Mammary epithelial cell (primary cell): ENCODE results near the gene VAV1.

ENCODE experiments used
- EZH2 ChIP-seq: IDR thresholded peaks from 2 replicates; pipeline ENCODE4 v1.6.1; 2012; ENCODE audit warnings: low read length, inconsistent platforms, borderline replicate concordance
- TF ChIP-seq, protein P1 (sequence below), 2 donors: IDR thresholded peaks in 1 of 2; conservative IDR thresholded peaks in 1 of 2; 2 replicates each; pipeline ENCODE4 v1.5.1; 2011 to 2012; ENCODE audit warnings: inconsistent platforms in 2 of 2, low read length in 2 of 2, mild to moderate bottlenecking in 2 of 2, control low read depth in 1 of 2, low read depth in 1 of 2; ENCODE audit not compliant: insufficient read depth in 1 of 2; ENCODE audit errors: extremely low read depth in 1 of 2

DNA sequence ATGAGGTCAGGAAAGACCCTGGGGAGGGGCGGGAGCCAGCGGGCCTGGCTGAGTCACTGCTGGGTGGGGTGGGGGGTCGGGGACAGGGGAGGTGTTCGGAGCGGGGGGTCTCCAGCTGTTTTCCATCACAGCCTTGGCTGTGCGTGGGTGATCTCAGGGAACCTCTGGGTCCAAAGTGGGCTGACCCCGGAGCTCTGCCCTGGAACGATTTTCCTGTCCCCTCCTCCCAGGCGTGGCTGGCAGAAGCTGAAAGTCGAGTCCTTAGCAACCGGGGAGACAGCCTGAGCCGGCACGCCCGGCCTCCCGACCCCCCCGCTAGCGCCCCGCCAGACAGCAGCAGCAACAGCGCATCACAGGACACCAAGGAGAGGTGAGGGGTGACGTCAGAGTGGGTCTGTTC lies 22.4 kb upstream of the VAV1 start:
- no peak for TF ChIP-seq EZH2
- TF ChIP-seq, protein P1, sequence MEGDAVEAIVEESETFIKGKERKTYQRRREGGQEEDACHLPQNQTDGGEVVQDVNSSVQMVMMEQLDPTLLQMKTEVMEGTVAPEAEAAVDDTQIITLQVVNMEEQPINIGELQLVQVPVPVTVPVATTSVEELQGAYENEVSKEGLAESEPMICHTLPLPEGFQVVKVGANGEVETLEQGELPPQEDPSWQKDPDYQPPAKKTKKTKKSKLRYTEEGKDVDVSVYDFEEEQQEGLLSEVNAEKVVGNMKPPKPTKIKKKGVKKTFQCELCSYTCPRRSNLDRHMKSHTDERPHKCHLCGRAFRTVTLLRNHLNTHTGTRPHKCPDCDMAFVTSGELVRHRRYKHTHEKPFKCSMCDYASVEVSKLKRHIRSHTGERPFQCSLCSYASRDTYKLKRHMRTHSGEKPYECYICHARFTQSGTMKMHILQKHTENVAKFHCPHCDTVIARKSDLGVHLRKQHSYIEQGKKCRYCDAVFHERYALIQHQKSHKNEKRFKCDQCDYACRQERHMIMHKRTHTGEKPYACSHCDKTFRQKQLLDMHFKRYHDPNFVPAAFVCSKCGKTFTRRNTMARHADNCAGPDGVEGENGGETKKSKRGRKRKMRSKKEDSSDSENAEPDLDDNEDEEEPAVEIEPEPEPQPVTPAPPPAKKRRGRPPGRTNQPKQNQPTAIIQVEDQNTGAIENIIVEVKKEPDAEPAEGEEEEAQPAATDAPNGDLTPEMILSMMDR (conservative IDR thresholded peaks at IDR 0.05 in 1 of 2, IDR thresholded peaks at IDR 0.05 in 1 of 2; ENCODE audit: extremely low read depth in 1 of 2, insufficient read depth in 1 of 2, low read depth in 1 of 2, low read length in 2 of 2): no peak
